ENCODE results near the gene UROC1.

UROC1 gene

DNA sequence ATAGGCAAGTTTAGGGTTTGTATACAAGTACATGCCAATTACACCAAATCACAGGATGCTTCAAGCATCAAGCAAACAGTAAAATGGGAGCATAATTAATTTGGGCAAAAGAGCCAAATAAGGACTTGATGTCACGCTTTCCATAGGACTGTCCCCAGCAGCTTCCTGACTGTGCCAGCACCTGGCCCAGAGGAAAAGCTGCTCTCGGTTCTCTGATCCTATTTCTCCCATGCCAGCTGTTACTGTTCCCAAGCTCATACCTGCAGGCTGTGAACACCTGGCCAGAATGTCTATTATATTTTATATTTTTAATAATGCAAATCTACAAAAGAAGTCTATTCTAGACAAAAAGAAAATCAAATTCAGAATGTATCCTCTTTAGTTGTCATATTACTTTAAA lies 54.1 kb downstream of the UROC1 start:
- no peak for TF ChIP-seq CTCF (IDR thresholded peaks at IDR 0.05)
- TF ChIP-seq ZFX (IDR thresholded peaks at IDR 0.05; ENCODE audit: borderline replicate concordance) = no peak

DNA sequence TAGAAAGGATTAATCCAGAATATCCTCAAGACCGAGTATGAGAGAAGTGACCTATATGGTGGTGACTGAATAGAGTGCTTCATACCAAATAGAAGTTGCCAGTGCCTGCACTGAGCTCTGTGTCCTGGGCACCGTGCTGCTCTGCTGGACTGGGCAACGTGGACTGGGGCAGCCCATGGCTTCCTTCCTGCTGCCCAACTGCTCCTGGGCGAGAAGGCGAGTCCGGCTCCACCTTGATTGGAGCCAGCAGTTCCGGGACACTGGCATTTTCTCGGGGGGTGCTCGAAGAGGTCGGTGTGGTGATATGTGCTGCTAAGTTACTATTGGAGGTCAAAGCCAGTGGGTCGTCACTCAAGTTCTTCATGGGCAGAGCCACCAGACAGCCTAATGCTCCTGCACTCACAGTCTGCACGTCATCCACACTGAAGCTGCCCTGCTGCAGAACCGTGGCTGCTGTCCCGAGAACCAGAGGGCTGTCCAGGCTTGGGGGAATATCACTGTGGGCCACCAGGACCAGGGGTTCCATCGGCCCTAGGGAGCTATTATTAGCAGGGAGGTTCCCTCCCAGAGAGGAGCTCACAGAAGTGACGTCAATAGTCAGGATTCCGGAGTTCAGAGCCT lies 56.0 kb downstream of the UROC1 start:
- H3K27ac ChIP-seq = no peak overlapping the region
- no peak for TF ChIP-seq CTCF (IDR thresholded peaks at IDR 0.05)
- no peak for TF ChIP-seq ZFX (IDR thresholded peaks at IDR 0.05; ENCODE audit: borderline replicate concordance)

More for the DNA sequence above, 54.1 kb downstream of the UROC1 start:
- no peak overlapping the region for H3K27ac ChIP-seq

- TF ChIP-seq ZFX (IDR thresholded peaks at IDR 0.05; ENCODE audit: borderline replicate concordance) = no peak
- no peak for TF ChIP-seq CTCF (IDR thresholded peaks at IDR 0.05)
- no peak overlapping the region for H3K27ac ChIP-seq
These were observed 57.2 kb downstream of the UROC1 start for GRCh38 chr3:126460381-126460780.

- H3K27ac ChIP-seq = no peak overlapping the region
- no peak for TF ChIP-seq CTCF (IDR thresholded peaks at IDR 0.05)
- TF ChIP-seq ZFX (IDR thresholded peaks at IDR 0.05; ENCODE audit: borderline replicate concordance) = no peak
These were observed 57.8 kb downstream of the UROC1 start for GRCh38 chr3:126459763-126460127.

DNA sequence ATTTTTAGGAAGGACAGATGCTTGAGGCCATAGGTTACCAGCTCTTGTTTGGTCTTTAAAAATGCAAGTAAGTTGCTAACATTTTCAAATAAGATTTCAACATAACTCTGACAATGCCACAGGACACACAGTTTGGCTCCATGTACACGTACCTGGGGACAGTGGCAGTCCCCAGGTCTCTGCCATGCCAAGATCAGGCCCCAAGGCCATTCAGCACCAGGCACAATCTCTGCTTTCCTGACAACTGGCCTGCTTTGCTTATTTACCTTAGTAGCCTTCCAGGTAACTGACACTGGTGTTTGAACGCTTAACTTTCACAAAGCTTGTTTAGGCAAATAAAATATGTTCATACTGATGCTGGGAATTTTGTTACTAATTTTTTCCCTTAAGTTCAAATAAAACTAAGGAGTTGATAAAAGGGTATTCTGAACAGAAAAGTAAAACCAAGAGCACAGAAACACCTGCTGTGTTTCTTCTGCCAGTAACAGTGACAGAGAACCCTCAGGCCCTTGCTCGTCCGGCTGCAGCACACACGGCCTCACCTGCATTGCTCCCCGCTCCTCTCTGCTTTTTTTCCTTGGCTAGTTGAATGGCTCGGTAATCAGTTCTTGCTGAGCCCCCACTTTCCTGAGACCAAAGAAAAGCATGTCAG lies 58.3 kb downstream of the UROC1 start:
- no peak overlapping the region for H3K27ac ChIP-seq
- TF ChIP-seq ZFX (IDR thresholded peaks at IDR 0.05; ENCODE audit: borderline replicate concordance) = no peak
- TF ChIP-seq CTCF (IDR thresholded peaks at IDR 0.05) = no peak

GRCh38 chr3:126456766-126457388 lies 60.7 kb downstream of the UROC1 start:
- no peak overlapping the region for H3K27ac ChIP-seq

More at GRCh38 chr3:126456766-126457388, 60.7 kb downstream of the UROC1 start:
- TF ChIP-seq ZFX (IDR thresholded peaks at IDR 0.05; ENCODE audit: borderline replicate concordance) (no peak), CTCF (IDR thresholded peaks at IDR 0.05) (no peak)

Data from 22Rv1 (cell line).